Stimulated activated CD4-positive, alpha-beta T cell treated with anti-CD3 and anti-CD28 coated beads, Interleukin-12 subunit alpha, Interleukin-12 subunit beta, amount 100 ng/mL, for 24 hours (primary cell): ENCODE results near the gene DICER1.
"Not testable (repeated sequence)": the region's sequence is repeated elsewhere in the genome, so short reads cannot be mapped to it uniquely, and the experiment has no call there.

Experiments
- DNase-seq, 2 experiments: peaks; one replicate each; pipeline ENCODE4 v3.0.0-alpha.2; 2020; ENCODE audit warnings: low read depth in 2 of 2

DICER1 gene

DNA sequence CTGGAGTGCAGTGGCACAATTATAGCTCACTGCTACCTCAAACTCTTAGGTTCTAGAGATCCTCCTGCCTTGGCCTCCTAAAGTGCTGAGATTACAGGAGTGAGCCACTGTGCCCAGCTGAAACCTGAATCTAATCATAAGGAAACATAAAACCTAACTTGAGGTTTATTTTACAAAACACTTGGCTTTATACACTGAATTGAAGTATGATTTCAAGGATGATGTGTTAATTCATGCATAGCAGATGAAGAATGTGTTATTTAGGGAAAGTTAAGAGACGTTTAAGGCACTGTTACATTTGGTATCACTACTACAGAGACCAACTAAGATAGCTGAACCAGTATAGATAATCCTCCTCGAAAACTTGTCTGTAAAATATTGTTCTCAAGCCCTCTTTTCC, 6.4 kb downstream of the DICER1 start:
- DNase-seq = no peak

DNA sequence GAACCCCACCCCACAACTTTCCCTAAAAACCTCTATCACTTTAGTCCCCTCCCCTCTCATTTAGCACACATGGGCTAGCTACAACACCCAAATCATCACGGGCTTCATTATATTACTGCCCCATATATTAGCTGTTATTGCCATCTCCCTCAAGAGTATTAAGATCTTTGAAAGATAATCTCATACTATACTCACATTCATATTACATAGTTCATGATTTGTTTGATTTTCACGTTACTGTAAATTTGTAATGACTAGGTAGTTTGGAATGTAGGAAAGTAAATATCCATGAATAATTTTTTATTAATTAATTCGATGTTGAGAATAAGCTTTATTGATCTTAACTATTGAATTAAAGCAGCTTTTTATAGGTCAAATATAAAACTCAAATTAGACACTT, 7.9 kb downstream of the DICER1 start:
- DNase-seq = no peak

DNA sequence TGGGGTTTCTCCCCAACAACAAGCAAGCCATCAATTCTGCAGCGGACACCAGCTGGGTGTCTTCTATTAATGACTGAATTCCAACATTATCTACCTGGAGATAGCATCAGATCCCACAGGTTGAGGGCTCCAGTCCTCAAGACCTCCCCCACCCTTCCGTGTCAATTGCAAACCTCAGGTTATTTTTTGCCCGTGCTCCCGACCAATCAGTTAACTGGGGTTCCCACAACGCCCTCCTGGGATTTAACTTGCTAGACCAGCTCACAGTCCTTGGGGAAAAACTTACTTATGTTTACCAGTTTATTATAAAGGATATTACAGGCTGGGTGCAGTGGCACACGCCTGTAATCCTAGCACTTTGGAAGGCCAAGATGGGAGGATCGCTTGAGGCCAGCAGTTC, 9.7 kb downstream of the DICER1 start:
- no peak for DNase-seq

DNA sequence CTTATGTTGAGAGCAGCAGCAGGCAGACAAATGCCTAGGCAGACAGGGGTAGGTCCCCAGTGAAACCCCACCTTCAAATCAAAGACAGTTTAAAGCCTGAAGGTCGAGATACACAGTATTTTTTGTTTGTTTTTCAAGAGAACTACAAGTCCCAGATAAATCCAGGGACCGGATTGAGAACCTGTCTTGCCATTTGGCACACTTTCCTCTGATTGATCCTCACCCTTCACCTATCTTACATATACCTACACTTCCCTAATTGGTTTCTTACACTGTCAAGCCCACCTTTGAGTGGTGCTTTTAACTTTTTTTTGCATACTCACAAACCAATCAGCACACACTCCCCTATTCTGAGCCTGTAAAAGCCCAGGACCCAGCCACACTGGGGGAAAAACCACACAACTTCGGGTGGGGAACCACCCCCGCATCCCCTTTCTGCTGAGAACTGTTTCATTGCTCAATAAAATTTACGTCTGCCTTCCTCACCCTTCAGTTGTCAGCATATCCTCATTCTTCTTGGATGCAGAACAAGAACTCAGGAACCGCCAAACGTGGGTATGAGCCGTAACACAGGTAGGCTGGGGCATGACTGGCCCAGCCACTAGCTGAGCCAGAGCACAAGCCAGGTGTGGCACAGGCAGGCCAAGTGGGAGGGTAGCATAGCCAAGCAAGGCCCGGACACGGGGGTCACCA, 11.1 kb downstream of the DICER1 start:
- DNase-seq = no peak

DNA sequence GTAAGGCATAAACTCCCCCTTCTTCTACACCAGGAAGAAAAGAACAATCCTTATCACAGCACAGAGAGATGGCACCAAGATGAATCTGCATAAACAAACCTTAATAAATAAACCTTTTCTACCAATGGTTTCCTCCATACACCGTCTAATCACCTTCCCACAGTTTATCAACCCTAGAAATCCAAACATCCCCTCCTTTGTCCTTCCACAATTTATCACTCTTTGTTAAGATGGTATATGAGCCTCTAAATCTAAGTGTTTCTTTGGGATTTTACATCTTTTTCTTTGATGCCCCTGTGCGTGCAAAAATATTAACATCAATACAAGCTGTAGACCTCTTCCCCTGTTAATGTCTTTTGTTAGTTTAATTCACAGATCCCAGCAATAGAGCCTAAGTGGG, 12.5 kb downstream of the DICER1 start:
- no peak for DNase-seq

DNA sequence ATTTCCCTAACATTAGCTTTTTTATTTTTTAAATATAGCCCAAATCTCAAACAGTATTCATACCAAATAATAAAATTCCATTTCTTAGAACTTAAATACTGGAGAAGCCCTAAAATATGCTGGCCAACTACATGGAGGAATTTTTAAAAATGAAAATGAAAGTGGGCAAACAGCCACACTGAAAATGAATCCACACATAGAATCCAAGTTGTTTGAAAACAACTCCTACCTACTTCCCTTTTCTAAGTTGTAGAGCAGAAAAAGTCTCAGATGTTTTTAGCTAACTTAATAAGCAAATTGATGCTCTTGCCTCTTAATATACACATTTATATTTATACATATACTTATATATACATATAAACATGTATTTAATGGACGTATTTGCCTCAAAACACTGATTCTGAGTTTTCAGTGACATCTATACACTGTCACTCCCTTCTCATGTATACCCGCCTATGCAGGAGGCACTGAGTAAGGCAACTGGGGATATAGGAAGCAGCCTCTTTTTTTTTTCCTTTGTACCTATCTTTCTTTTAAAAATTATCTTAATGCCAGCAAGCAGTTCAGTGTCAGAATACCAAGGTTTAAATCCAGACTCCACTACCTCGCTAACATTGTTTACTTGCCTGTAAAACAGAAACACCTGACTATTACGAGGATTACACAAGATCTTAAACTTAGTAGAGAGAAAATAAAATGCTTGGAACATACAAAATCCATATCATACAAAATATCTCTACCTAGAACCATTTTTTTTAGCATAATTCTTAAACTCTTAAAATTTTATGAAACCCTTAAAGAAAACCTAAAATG, 13.3 kb downstream of the DICER1 start:
- DNase-seq = no peak

DNA sequence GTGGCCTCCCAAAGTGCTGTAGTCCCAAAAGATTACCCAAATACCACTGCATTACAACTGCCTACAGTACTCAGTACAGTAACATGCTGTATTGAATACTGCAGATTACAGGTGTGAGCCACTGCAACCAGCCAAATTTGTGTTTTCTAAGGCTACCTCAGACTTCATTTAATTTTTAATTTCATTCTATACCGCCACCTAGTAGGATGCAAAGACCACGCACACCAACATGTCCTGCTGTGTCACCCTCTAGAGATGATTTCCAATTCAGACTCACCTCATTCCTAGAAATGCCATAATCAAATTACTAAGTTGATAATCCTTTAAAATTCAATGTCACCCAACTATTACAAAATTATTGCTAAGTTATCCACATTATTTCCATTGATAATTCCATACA, 15.1 kb downstream of the DICER1 start:
- DNase-seq = no peak

DNA sequence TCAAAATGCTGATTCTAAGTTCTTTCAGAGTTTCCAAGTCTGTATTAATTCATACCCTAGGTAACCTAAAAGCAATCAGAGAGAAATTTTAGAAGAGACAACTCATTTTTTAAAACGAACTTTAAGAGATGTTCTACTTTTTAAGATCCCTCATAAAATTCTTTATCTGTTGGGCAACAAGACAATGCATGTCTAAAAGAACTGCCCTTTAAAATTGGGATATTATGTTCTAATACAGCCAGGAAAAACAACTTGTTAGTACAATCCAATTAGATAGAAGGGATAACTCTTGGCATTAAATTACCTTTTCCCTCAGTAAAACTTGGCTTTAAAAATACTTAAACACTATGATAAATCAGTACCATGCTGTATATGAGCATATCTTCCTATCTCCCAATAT, 15.6 kb downstream of the DICER1 start:
- no peak for DNase-seq

DNA sequence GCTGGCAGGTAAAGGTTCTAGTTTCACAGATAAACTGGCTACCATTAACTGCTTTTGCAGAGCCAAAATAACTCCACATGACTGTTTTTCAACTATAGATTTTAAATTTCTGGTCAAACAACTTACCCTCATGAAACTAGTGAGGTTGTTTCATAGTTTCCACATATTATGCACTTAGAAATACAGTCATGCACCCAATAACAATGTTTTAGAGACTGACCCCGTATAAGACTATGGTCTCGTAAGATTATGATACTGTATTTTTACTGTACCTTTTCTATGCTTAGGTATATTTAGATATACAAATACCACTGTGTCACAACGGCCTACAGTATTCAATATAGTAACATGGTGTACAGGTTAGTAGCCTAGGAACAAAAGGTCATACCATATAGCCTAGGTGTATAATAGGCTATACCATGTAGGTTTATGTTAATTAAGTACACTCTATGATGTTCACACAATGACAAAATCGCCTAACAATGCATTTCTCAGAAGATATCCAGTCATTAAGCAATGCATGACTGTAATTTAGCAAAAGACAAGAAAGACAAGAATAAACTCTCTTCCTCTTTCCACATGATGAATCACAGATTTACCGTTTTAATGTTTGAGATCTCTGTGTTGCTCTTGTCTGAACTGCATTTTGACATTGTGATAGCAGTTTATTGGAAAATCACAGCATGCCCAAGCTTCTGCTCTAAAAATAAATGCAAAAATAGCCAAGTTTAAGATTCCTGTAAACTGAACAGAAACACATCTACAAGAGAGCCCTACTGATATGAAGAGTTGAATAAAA, 17.1 kb downstream of the DICER1 start:
- no peak for DNase-seq

DNA sequence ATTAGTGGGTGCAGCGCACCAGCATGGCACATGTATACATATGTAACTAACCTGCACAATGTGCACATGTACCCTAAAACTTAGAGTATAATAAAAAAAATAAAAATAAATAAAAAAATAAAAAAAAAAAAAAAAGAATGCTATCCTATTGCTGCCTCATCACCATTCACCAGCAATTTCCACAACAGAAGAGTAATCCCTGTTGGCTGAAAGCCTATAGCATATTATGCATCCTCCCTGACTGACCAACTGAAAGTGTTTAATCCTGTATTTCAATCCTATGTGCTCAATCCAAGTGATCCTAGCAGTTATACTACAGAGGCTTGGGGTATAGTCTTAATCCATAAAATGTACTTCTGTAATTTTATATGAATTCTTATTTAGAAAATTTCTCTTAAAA, 18.5 kb downstream of the DICER1 start:
- DNase-seq = no peak

DNA sequence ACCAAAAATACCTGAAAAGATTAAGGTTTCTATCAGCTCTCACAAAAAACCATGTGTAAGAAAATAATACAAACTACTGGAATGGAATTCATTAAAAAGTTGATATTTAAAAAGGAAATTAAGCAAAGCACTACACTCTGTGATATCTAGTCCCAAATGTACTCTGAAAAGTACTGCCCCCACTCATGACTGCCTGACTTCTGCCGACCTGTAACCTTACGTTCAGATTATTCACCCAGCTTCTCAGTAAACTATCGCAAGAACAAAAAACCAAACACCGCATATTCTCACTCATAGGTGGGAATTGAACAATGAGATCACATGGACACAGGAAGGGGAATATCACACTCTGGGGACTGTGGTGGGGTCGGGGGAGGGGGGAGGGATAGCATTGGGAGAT, 18.9 kb downstream of the DICER1 start:
- DNase-seq = not testable (repeated sequence)

DNA sequence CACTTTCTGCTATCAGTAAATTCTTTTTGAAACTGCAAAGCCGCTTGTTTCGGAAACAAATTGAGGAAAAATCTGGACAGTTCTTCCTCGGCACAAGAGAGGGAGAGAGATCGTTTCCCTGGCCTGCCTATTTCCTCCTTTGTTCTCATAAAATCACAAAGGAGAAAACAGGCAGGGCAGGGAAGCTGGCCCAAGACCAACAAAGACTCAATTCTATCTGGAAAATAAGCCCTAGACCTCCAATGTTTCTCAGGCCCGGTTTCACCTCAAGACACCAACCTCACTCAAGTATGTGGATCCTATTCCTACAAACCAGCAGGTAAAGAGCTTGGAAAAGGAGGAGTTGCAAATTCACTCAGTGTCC, 19.5 kb downstream of the DICER1 start:
- no peak for DNase-seq

DNA sequence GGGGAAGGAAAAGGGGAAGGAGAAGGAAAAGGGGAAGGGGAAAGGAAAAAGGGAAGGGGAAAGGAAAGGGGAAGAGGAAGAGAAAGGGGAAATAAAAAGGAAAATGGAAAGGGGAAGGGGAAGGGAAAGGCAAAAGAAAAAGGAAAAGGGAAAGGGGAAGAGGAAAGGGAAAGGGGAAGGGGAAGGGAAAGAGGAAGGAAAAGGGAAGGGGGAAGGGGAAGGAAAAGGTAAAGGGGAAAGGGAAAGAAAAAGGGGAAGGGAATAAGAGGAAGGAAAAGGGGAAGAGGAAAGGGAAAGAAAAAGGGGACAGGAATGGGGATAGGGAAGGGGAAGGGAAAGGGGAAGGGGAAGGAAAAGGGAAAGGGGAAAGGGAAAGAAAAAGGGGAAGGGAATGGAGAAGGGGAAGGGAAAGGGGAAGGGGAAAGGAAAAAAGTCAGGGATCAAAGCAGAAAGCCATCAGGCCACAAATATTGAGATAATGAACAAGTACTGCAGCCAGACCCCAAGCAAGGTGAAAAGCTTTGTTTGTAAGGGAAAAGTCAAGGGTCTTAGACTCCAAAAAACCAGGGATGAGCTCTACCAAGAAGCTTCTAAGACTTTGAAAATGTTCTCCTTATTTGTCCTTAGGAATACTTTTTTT, 20.0 kb downstream of the DICER1 start:
- no peak for DNase-seq

DNA sequence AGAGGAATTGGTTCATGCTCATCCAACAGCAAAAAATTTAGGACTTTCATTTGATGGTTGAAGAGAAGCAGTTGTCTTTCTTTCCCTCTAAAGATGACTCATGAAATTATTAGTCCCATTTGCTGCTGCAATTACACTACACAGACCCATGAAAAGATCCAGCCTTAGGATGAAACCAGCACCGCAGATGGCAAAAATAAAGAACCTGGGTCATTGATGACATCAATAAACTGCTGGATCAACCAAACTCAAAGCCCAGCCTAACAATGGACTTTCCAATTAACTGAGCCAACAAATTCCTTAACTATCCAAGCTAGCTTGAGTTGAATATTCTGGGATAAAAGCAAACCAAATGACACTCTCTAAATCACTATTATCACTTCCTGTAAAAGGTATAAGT, 20.7 kb downstream of the DICER1 start:
- no peak for DNase-seq

DNA sequence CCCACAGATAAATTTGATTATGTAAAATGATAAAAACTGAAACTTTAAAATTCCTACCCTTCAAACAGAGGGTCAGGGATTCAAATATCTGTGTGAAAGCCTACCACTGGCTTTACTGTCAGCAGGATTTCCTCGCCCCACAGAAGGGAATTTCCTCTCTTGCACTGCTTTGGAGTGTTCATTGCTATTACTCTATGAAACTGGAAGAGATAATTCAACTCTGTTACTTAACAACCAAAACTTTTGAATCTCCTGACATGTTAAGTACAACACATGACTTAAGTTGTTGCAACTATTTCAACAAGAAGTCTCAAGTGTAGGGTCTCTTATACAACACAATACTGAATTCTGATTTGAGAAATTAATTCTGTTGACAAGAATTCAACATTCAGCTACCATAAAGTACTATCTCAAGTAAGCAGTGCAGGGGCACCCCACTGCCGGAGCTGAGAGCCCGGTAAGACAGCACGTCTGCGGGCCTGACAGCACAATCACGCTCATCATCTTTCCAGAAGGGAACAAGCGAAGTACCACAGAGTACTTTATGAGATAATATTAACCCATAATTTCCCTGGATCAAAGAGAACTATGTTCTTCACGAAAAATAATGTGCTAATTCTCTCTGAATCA, 22.9 kb downstream of the DICER1 start:
- DNase-seq = no peak

DNA sequence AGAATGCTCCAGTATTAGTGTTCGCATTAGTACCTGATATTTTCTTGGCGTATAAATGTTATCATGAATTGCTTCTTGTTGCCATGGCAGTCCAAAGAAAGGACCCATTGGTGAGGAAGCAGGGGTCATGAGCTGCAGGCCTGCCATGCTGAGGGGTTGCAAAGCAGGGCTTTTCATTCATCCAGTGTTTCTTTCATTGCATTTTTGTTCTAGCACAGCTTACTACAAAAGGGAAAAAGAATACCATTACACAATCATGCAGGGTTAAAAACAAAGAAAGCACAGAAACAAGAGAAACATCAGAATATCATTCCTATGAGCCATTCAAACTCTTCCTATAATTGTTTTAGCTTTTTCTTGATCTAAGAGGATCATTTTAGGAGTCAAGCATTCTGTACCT, 24.0 kb downstream of the DICER1 start:
- DNase-seq = no peak

DNA sequence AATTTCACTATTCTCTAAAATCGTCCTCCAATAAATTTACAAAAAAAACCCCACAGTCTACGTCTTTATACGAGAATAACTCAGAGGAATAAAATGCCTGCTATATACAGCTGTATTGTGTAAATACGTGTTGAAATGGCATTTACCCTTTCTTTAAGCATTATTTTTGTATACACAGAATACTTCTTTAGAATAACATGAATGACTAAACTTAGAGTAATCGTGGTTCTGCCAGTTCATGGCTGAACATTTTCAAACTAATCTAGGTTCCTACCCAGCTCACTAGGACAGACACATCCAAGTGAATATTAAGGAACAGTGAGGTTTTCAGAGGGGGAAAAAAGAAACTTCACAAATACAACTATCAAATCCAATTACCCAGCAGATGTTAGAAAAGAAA, 24.6 kb downstream of the DICER1 start:
- no peak for DNase-seq

DNA sequence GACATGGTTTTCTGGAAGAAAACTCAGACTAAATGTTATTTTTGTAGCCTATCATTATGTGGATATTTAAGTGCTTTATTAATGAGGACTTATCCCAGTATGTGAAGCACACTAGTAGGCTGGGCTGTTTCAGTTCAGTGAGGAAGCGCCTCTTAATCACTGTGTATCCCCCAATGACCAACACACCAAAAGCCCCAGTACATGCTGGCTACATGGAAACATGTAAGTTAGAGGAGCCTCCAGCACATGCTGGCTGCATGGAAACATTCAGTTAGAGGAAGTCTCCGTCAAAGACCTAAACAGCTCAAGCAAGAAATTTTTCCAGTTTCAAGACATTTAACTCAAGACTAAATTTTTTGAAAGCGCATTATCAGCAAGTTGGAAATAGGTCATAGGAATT, 26.8 kb downstream of the DICER1 start:
- DNase-seq = no peak

DNA sequence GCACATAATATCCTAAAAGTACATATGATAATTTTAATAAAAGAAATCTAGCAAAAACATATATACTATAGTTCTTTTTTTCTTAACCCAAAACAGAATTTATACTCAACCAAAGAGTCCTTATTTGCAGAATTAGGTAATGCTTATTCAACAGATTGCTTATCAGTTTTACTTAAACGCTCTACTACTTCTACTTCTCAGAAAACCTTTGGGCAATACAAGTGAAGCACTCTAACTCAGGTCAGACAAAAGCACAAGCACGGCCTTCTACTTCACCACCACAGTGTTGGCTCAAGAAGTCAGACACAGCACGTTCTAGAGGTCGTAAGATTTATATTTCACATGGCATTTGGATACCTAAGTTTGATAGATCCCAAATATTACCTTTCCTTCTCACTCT, 29.2 kb downstream of the DICER1 start:
- no peak for DNase-seq

DNA sequence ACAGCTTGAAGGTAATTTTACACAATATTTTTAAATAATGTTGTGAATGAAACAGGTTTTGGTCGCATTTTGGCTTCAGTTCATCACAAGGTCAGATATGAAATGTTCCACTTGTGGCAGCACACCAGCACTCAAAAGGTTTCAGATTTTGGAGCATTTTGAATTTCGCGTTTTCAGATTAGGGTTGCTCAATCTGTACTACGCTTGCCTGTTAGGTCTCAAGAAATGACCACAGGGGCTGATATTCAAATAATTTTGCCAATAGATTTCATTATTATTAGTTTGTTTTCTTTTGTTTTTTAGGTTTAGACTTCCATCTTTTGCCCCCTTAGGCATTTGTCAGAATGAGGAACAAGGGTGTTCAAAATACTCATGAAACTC, 29.8 kb downstream of the DICER1 start:
- DNase-seq = no peak

DNA sequence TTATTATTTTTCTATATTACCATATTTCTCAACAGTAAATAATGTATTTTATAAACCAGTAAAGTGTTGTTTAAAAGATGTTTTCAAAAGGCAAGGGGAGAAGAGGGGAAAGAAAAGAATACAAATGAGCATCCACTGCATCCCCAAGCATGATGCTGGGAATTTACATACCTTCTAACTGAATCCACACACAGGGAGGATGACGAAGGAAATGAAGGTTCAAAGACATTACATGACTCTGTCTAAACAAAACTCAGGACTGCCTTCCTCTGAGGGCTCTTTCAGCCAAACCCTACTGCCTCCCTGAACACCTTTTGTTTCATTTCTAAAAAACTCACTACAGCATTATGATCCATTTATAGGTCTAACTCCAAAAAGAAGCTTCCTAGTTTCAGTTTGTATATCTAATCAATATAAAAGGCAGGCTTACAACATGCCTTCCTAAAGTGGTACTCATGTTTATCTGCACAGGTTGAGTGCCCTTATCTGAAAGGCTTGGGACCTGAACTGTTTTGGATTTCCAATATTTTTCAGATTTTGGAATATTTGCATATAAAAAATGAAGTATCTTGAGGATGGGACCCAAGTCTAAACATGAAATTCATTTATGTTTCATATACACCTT, 30.3 kb downstream of the DICER1 start:
- no peak for DNase-seq
